H1 (cell line): Measurements from ENCODE around the gene TCIRG1. TPM values are rescaled to one million over a fixed set of nuclear protein-coding genes. Genes with fewer than 3 reads are reported as not detected.

Source experiments
- GABPA ChIP-seq: IDR thresholded peaks from 2 replicates; pipeline ENCODE4 v1.6.1; 2011; ENCODE audit warnings: mild to moderate bottlenecking, low read length, moderate library complexity, borderline replicate concordance; ENCODE audit not compliant: insufficient read depth
- SIRT6 ChIP-seq: IDR thresholded peaks from one replicate; pipeline ENCODE4 v1.7.1; 2012; ENCODE audit warnings: low read length, inconsistent platforms
- SRF ChIP-seq: IDR thresholded peaks from 2 replicates; pipeline ENCODE4 v1.6.1; 2011; ENCODE audit warnings: mild to moderate bottlenecking, low read depth, low read length, moderate library complexity
- TCF12 ChIP-seq: IDR thresholded peaks from 2 replicates; pipeline ENCODE4 v1.6.1; 2011; ENCODE audit warnings: low read depth, mild to moderate bottlenecking, low read length
- microRNA-seq, 2 experiments: library from miRNA; unstranded; fragments of <30 nt; microRNA quantifications; one replicate each; pipeline versions ENCODE4 to v1.2.0, GENCODE V29; 2016 to 2020; ENCODE audit warnings: borderline microRNAs expressed in 2 of 2, borderline number of aligned reads in 2 of 2, borderline replicate concordance in 1 of 2
- polyA plus RNA-seq, 7 experiments: library from polyadenylated mRNA; depleted of rRNA in 3 of 7; stranded (reverse) in 5 of 7; unstranded in 2 of 7; fragments of >200 nt in 5 of 7; fragments of 200-250 nt in 2 of 7; gene quantifications; 1 replicate in 5 of 7; 2 replicates in 1 of 7; 4 replicates in 1 of 7; pipeline versions ENCODE4 v1.2.1 to v1.2.3, GENCODE V29; 2011 to 2013; ENCODE audit warnings: missing spikeins in 2 of 7, mixed read lengths in 2 of 7
- small RNA-seq: library from polyadenylated mRNA; stranded (forward); fragments of <200 nt; extraction: miRNeasy Mini kit (QIAGEN cat#:217004); gene quantifications from one replicate; pipeline ENCODE3, GENCODE V24; 2013; ENCODE audit not compliant: insufficient read depth
- total RNA-seq: library from RNA; stranded (reverse); fragmentation: NEBNext Ultra II Directional; extraction: Animal tissue kit (Norgen Biotek cat#: 25700); gene quantifications from 2 replicates; pipeline ENCODE4 v1.2.1, GENCODE V29; 2021

Gene TCIRG1
- total and polyA plus RNA-seq, 2 of the 8 experiments (the other 6 are each of a cell fraction or from before 2014, with no cell fraction given) = 25.3 to 39.6 TPM

DNA sequence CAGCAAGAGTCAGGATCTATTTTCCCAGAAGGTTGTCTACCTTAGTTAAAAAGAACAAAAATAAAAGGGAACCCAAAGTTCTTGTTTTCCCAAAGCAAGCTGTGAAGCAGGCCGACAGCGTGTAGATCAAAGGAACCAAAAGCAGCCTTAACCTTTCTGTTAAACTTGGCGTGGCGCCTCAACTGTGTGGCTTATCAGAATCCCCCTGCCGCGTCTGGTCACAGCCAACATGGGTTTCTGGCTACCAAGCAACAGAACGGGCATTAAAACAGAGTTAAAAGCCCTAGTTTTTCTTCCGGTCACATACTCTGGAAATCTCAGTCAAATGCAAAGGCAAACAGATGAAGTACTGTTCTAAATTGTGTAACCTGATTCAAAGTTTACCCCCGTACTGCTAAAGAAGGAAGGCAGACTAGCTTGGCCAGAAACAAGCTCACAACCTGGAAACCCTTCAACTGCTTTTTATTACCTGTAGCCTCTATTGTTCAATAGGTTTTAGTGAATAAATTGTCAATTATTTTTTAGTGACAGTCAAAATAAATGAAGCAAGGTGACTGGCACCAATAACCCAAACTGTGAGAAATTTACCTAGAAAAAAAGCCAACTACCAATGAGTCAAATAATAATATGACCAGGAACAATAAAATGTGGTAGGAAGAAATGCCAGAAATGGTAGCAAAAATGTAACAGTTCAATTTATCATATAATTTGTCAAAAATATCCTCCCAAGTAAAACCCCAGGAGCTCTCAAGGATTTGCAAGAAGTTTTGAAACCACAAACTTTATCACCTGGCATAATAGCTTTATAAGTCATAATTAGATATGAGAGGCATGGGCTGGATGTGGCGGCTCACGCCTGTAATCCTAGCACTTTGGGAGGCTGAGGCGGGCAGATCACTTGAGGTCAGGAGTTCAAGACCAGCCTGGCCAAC is 60.9 kb downstream of the TCIRG1 start (continued):
- TF ChIP-seq GABPA = no peak
- no peak for TF ChIP-seq SRF
- TF ChIP-seq TCF12 = no peak
- no peak for TF ChIP-seq SIRT6

Small RNAs within 50 kb of the gene (microRNA-seq; reads per million reads assigned to microRNA genes)
- gene MIR4691 (0 to 0.20 reads per million in 2 experiments), gene MIR6753 (0 reads per million in 2 experiments), gene MIR7113 (0.20 to 0.23 reads per million in 2 experiments)

Small RNAs within 50 kb of the gene (small RNA-seq; reads per million reads assigned to genes)
- not detected for gene MIR6753

Other genes with a start within 250 kb of the TCIRG1 start
- 18.9 and 19.2 TPM in 2 replicates for gene UNC93B1, start 34.9 kb upstream of the TCIRG1 start, total RNA-seq
- 34.3 and 40.8 TPM in 2 replicates for gene UNC93B1, start 34.9 kb upstream of the TCIRG1 start, polyA plus RNA-seq (2011; rRNA removed)
- gene ALDH3B1, start 28.7 kb upstream of the TCIRG1 start, total RNA-seq = 0.27 and 0.32 TPM in 2 replicates
- 0.47 TPM in 2 replicates for gene ALDH3B1, start 28.7 kb upstream of the TCIRG1 start, polyA plus RNA-seq (2011; rRNA removed)
- gene NDUFS8, start 8.3 kb upstream of the TCIRG1 start, total RNA-seq = 182 and 199 TPM in 2 replicates
- 291 and 406 TPM in 2 replicates for gene NDUFS8, start 8.3 kb upstream of the TCIRG1 start, polyA plus RNA-seq (2011; rRNA removed)
- gene CHKA, start 82.4 kb downstream of the TCIRG1 start, total RNA-seq = 86.6 and 88.6 TPM in 2 replicates
- gene CHKA, start 82.4 kb downstream of the TCIRG1 start, polyA plus RNA-seq (2011; rRNA removed) = 56.1 and 61.2 TPM in 2 replicates
- 37.5 and 40.8 TPM in 2 replicates for gene KMT5B, start 174.3 kb downstream of the TCIRG1 start, total RNA-seq
- 8.5 and 11.0 TPM in 2 replicates for gene KMT5B, start 174.3 kb downstream of the TCIRG1 start, polyA plus RNA-seq (2011; rRNA removed)
- 45.3 and 45.4 TPM in 2 replicates for gene C11orf24, start 232.9 kb downstream of the TCIRG1 start, total RNA-seq
- gene C11orf24, start 232.9 kb downstream of the TCIRG1 start, polyA plus RNA-seq (2011; rRNA removed) = 51.7 and 63.5 TPM in 2 replicates